ENCODE results near the gene DOC2A. TPM values are rescaled to one million over a fixed set of nuclear protein-coding genes. Genes with fewer than 3 reads are reported as not detected.
"Not testable (repeated sequence)": the region's sequence is repeated elsewhere in the genome, so short reads cannot be mapped to it uniquely, and the experiment has no call there.

The DOC2A gene
- total RNA-seq, 1 donor from 2014 or later, result 5.3 TPM

DNA sequence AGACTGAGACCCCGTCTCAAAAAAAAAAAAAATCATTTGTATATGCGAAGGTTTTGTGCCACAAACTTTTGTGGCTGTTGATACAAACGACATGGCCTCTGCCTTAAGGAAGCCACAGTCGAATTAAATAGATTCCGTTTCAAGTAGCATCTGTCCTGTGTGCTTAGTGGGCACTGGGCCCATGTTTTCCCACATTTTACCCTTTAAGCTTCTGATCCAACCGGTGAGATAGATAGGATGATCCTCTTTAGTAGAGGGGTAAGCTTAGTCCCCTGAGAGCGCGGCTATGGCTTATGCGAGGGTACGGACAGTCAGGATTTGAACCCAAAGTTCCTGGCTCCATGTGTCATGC, 49.7 kb downstream of the DOC2A start:
- no peaks in the 10 kb centered on the region for H3K27me3 Mint-ChIP-seq (ENCODE audit: low read depth)
- H3K27ac Mint-ChIP-seq, result peak overlapping the region; percentile 80
- no peaks in the 10 kb centered on the region for H3K9me3 Mint-ChIP-seq
- peaks cover 8% of the 10 kb centered on the region for H3K36me3 Mint-ChIP-seq
- peak overlapping the region; percentile 75 for H3K4me3 Mint-ChIP-seq
- TF ChIP-seq, protein P1, sequence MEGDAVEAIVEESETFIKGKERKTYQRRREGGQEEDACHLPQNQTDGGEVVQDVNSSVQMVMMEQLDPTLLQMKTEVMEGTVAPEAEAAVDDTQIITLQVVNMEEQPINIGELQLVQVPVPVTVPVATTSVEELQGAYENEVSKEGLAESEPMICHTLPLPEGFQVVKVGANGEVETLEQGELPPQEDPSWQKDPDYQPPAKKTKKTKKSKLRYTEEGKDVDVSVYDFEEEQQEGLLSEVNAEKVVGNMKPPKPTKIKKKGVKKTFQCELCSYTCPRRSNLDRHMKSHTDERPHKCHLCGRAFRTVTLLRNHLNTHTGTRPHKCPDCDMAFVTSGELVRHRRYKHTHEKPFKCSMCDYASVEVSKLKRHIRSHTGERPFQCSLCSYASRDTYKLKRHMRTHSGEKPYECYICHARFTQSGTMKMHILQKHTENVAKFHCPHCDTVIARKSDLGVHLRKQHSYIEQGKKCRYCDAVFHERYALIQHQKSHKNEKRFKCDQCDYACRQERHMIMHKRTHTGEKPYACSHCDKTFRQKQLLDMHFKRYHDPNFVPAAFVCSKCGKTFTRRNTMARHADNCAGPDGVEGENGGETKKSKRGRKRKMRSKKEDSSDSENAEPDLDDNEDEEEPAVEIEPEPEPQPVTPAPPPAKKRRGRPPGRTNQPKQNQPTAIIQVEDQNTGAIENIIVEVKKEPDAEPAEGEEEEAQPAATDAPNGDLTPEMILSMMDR (IDR thresholded peaks at IDR 0.05; ENCODE audit: unreplicated experiment), result no peak
- DNase-seq (ENCODE audit: low spot score in 2 of 2, unreplicated experiment in 2 of 2), result no peak
- peaks cover 12% of the 10 kb centered on the region for H3K4me1 Mint-ChIP-seq

DNA sequence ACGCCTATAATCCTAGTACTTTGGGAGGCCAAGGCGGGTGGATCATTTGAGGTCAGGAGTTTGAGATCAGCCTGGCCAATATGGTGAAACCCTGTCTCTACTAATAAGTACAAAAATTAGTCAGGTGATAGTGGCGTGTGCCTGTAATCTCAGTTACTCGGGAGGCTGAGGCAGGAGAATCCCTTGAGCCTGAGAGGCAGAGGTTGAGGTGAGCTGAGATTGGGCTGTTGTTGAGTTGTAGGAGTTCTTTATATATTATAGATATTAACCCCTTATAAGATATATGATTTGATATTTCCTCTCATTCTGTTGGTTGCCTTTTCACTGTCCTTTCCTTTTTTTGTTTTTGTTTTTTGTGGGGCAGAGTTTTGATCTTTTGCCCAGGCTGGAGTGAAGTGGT, 51.0 kb downstream of the DOC2A start:
- not testable (repeated sequence) for H3K9me3 Mint-ChIP-seq; DNase-seq (ENCODE audit: low spot score in 2 of 2, unreplicated experiment in 2 of 2); H3K4me3 Mint-ChIP-seq; H3K27ac Mint-ChIP-seq; H3K36me3 Mint-ChIP-seq; H3K27me3 Mint-ChIP-seq (ENCODE audit: low read depth)
- H3K4me1 Mint-ChIP-seq, result peaks cover 12% of the 10 kb centered on the region

DNA sequence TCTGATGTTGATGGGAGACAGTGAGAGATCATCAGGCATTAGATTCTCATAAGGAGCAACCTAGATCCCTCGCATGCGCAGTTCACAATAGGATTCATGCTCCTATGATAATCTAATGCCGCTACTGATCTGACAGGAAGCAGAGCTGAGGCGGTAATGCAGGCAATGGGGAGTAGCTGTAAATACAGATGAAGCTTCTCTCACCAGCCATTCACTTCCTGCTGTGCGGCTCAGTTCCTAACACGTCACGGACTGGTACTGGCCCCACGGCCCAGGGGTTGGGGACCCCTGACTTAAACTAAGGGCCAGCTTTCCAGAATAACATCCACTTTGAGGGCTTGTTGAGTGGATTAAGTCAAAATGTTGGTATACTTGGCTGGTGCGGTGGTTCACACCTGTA, 51.5 kb downstream of the DOC2A start:
- H3K4me1 Mint-ChIP-seq, result peaks cover 12% of the 10 kb centered on the region
- no peaks in the 10 kb centered on the region for H3K9me3 Mint-ChIP-seq
- H3K27me3 Mint-ChIP-seq (ENCODE audit: low read depth), result no peaks in the 10 kb centered on the region
- no peak for DNase-seq (ENCODE audit: low spot score in 2 of 2, unreplicated experiment in 2 of 2)
- H3K27ac Mint-ChIP-seq, result no peak overlapping the region
- TF ChIP-seq, protein P1 (IDR thresholded peaks at IDR 0.05; ENCODE audit: unreplicated experiment), result no peak
- peaks cover 3% of the 10 kb centered on the region for H3K36me3 Mint-ChIP-seq
- no peak overlapping the region for H3K4me3 Mint-ChIP-seq

DNA sequence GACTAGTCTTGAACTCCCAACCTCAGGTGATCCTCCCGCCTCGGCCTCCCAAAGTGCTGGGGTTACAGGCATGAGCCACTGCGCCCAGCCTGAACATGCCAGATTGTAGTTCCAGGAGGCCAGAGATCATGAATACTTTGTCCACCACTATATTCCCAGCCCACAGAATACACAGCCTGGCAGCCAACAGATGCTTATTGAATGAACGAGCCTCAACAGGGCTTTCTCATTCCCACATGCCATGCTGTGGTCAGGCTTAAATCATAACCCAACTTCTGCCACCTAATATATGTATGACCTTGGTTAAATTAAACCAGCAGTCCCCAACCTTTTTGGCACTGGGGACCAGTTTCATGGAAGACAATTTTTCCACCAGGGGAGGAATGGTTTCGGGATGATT, 52.1 kb downstream of the DOC2A start:
- no peak for DNase-seq (ENCODE audit: low spot score in 2 of 2, unreplicated experiment in 2 of 2)
- H3K4me1 Mint-ChIP-seq, result peaks cover 12% of the 10 kb centered on the region
- no peak overlapping the region for H3K27ac Mint-ChIP-seq
- no peaks in the 10 kb centered on the region for H3K9me3 Mint-ChIP-seq
- H3K36me3 Mint-ChIP-seq, result peaks cover 3% of the 10 kb centered on the region
- no peak overlapping the region for H3K4me3 Mint-ChIP-seq
- no peaks in the 10 kb centered on the region for H3K27me3 Mint-ChIP-seq (ENCODE audit: low read depth)
- TF ChIP-seq, protein P1 (IDR thresholded peaks at IDR 0.05; ENCODE audit: unreplicated experiment), result no peak

Other genes with a start within 250 kb of the DOC2A start
- 0.11 to 0.20 TPM (median 0.20 TPM) in 3 replicates for gene ZG16, start 232.8 kb downstream of the DOC2A start, total RNA-seq
- 72.6 to 78.3 TPM (median 76.9 TPM) in 3 replicates for gene KIF22, start 220.3 kb downstream of the DOC2A start, total RNA-seq
- gene MAZ, start 204.5 kb downstream of the DOC2A start, total RNA-seq, result 345 to 360 TPM (median 349 TPM) in 3 replicates
- 24.6 to 25.5 TPM (median 24.7 TPM) in 3 replicates for gene PRRT2, start 198.8 kb downstream of the DOC2A start, total RNA-seq
- 42.3 to 43.8 TPM (median 43.2 TPM) in 3 replicates for gene PAGR1, start 194.9 kb downstream of the DOC2A start, total RNA-seq
- gene MVP, start 190.6 kb downstream of the DOC2A start, total RNA-seq, result 13.1 to 14.4 TPM (median 13.1 TPM) in 3 replicates
- 49.7 to 51.7 TPM (median 49.7 TPM) in 3 replicates for gene CDIPT, start 147.8 kb downstream of the DOC2A start, total RNA-seq
- gene SEZ6L2, start 111.5 kb downstream of the DOC2A start, total RNA-seq, result 28.8 to 30.4 TPM (median 29.1 TPM) in 3 replicates
- 13.6 to 14.6 TPM (median 14.2 TPM) in 3 replicates for gene ASPHD1, start 110.5 kb downstream of the DOC2A start, total RNA-seq
- gene KCTD13, start 84.8 kb downstream of the DOC2A start, total RNA-seq, result 26.4 to 30.6 TPM (median 30.5 TPM) in 3 replicates
- 85.9 to 93.0 TPM (median 87.5 TPM) in 3 replicates for gene TMEM219, start 48.9 kb downstream of the DOC2A start, total RNA-seq
- 47.3 to 51.3 TPM (median 48.3 TPM) in 3 replicates for gene TAOK2, start 37.2 kb downstream of the DOC2A start, total RNA-seq
- 8.6 to 10.9 TPM (median 9.7 TPM) in 3 replicates for gene HIRIP3, start 15.4 kb downstream of the DOC2A start, total RNA-seq
- 60.2 to 62.9 TPM (median 62.0 TPM) in 3 replicates for gene INO80E, start 14.8 kb downstream of the DOC2A start, total RNA-seq
- gene C16orf92, start 12.2 kb upstream of the DOC2A start, total RNA-seq, result not detected in 3 replicates
- gene TLCD3B, start 20.2 kb upstream of the DOC2A start, total RNA-seq, result 0.55 to 1.1 TPM (median 0.72 TPM) in 3 replicates
- 613 to 624 TPM (median 618 TPM) in 3 replicates for gene ALDOA, start 54.7 kb upstream of the DOC2A start, total RNA-seq
- 102 to 107 TPM (median 105 TPM) in 3 replicates for gene PPP4C, start 65.0 kb upstream of the DOC2A start, total RNA-seq
- gene TBX6, start 80.9 kb upstream of the DOC2A start, total RNA-seq, result 2.3 to 2.7 TPM (median 2.4 TPM) in 3 replicates
- gene YPEL3, start 85.2 kb upstream of the DOC2A start, total RNA-seq, result 34.5 to 45.0 TPM (median 36.9 TPM) in 3 replicates
- gene GDPD3, start 102.5 kb upstream of the DOC2A start, total RNA-seq, result 10.7 to 11.1 TPM (median 10.8 TPM) in 3 replicates
- 58.7 to 61.2 TPM (median 61.0 TPM) in 3 replicates for gene MAPK3, start 112.2 kb upstream of the DOC2A start, total RNA-seq
- 7.0 to 8.9 TPM (median 7.0 TPM) in 3 replicates for gene CORO1A, start 172.6 kb upstream of the DOC2A start, total RNA-seq
- 56.7 to 64.5 TPM (median 58.1 TPM) in 3 replicates for gene BOLA2B, start 182.6 kb upstream of the DOC2A start, total RNA-seq
- gene SLX1A, start 182.8 kb upstream of the DOC2A start, total RNA-seq, result 28.2 to 39.6 TPM (median 30.3 TPM) in 3 replicates
- gene SULT1A3, start 188.2 kb upstream of the DOC2A start, total RNA-seq, result 27.4 to 31.2 TPM (median 27.6 TPM) in 3 replicates
- 34.8 to 38.6 TPM (median 37.1 TPM) in 3 replicates for gene NPIPB13, start 237.5 kb upstream of the DOC2A start, total RNA-seq

Measured in mesothelial cell of epicardium (in vitro differentiated cells).